ENCODE results near the gene PRDX5. TPM values are rescaled to one million over a fixed set of nuclear protein-coding genes. Genes with fewer than 3 reads are reported as not detected.
A peak's percentile ranks its signal among the peaks of the same experiment; 100 is the strongest.

PRDX5 gene
- total and polyA plus RNA-seq, 9 of the 15 experiments (the other 6 are each of a cell fraction or from before 2014, with no cell fraction given) = 40.8 to 327 (median 204) TPM

GRCh38 chr11:64268893-64269539, 48.9 kb upstream of the PRDX5 start (continued):
- no peak for TF ChIP-seq ZEB2 (IDR thresholded peaks at IDR 0.05)
- TF ChIP-seq NKRF (IDR thresholded peaks at IDR 0.05; ENCODE audit: borderline replicate concordance) = peak; percentile 44; the same call in 1 of the 2 replicates
- no peak for TF ChIP-seq KAT8 (IDR thresholded peaks at IDR 0.05; ENCODE audit: low read depth)
- peak; percentile 97 for TF ChIP-seq ETV1 (tag; conservative IDR thresholded peaks at IDR 0.05; ENCODE audit: low read depth)
- TF ChIP-seq ETV6 (IDR thresholded peaks at IDR 0.05; ENCODE audit: borderline replicate concordance in 1 of 2, low read depth in 2 of 2, low read length in 1 of 2) = no peak; a peak in 1 of 4 replicates
- no peak for TF ChIP-seq ETV6 (CRISPR knock-in tag; IDR thresholded peaks at IDR 0.05; ENCODE audit: borderline replicate concordance)
- TF ChIP-seq CREM (IDR thresholded peaks at IDR 0.05; ENCODE audit: low read depth) = peak; percentile 71
- no peak for TF ChIP-seq BRCA1 (IDR thresholded peaks at IDR 0.05)
- TF ChIP-seq BRCA1 (CRISPR knock-in tag; IDR thresholded peaks at IDR 0.05) = no peak
- no peak for TF ChIP-seq RFX1 (IDR thresholded peaks at IDR 0.05)
- no peak for TF ChIP-seq MYBL2 (IDR thresholded peaks at IDR 0.05; ENCODE audit: low read depth)
- TF ChIP-seq MYBL2 (CRISPR knock-in tag; IDR thresholded peaks at IDR 0.05; ENCODE audit: borderline replicate concordance) = no peak
- TF ChIP-seq CHAMP1 (IDR thresholded peaks at IDR 0.05) = no peak
- no peak for TF ChIP-seq ZNF707 (CRISPR knock-in tag; conservative IDR thresholded peaks at IDR 0.05)
- TF ChIP-seq, protein P1, sequence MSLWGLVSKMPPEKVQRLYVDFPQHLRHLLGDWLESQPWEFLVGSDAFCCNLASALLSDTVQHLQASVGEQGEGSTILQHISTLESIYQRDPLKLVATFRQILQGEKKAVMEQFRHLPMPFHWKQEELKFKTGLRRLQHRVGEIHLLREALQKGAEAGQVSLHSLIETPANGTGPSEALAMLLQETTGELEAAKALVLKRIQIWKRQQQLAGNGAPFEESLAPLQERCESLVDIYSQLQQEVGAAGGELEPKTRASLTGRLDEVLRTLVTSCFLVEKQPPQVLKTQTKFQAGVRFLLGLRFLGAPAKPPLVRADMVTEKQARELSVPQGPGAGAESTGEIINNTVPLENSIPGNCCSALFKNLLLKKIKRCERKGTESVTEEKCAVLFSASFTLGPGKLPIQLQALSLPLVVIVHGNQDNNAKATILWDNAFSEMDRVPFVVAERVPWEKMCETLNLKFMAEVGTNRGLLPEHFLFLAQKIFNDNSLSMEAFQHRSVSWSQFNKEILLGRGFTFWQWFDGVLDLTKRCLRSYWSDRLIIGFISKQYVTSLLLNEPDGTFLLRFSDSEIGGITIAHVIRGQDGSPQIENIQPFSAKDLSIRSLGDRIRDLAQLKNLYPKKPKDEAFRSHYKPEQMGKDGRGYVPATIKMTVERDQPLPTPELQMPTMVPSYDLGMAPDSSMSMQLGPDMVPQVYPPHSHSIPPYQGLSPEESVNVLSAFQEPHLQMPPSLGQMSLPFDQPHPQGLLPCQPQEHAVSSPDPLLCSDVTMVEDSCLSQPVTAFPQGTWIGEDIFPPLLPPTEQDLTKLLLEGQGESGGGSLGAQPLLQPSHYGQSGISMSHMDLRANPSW (CRISPR knock-in tag; IDR thresholded peaks at IDR 0.05) = no peak
- no peak for TF ChIP-seq ZNF277 (CRISPR knock-in tag; IDR thresholded peaks at IDR 0.05; ENCODE audit: borderline replicate concordance)
- no peak for TF ChIP-seq GATA2 (CRISPR knock-in tag; IDR thresholded peaks at IDR 0.05)
- peak; percentile 88 for TF ChIP-seq BCOR (IDR thresholded peaks at IDR 0.05)
